Measurements from ENCODE around the gene HS2ST1.
"Not testable (repeated sequence)": the region's sequence is repeated elsewhere in the genome, so short reads cannot be mapped to it uniquely, and the experiment has no call there.

The HS2ST1 gene

DNA sequence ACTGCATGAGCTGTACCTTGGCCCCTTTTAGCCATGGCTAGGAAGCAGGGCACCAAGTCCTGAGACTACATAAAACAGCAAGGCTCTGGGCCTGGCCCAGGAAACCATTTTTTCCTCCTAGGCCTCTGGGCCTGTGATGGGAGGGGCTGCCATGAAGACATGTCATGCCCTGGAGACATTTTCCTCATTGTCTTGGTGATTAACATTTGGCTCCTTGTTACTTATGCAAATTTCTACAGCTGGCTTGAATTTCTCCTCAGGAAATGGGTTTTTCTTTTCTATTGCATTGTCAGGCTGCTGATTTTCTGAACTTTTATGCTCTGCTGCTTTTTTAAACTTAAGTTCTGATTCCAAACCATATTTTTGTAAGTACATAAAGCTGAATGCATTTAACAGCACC, 99.0 kb downstream of the HS2ST1 start:
- DNase-seq (ENCODE audit: low read depth in 3 of 3, low spot score in 1 of 3), result not testable (repeated sequence)

- DNase-seq (ENCODE audit: low read depth in 3 of 3, low spot score in 1 of 3), result no peak
Observed at GRCh38 chr1:87017998-87018672, 103.7 kb downstream of the HS2ST1 start.

- no peak for DNase-seq (ENCODE audit: low read depth in 3 of 3, low spot score in 1 of 3)
Observed at GRCh38 chr1:87023326-87023725, 108.9 kb downstream of the HS2ST1 start.

GRCh38 chr1:87024936-87025540, 110.6 kb downstream of the HS2ST1 start:
- no peak for DNase-seq (ENCODE audit: low read depth in 3 of 3, low spot score in 1 of 3)

DNA sequence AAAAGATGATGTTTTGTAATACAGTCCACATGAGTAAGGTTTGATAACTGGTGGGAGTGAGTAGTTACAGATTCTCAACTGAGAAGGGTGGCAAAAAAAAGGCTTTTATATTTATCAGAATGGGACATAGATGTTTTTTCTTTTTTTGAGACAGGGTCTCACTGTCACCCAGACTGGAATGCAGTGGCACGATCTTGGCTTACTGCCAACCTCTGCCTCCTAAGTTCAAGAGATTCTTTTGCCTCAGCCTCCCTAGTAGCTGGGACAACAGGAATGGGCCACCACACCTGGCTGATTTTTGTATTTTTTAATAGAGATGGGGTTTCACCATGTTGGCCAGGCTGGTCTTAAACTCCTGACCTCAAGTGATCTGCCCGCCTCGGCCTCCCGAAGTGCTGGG, 113.1 kb downstream of the HS2ST1 start:
- not testable (repeated sequence) for DNase-seq (ENCODE audit: low read depth in 3 of 3, low spot score in 1 of 3)

DNA sequence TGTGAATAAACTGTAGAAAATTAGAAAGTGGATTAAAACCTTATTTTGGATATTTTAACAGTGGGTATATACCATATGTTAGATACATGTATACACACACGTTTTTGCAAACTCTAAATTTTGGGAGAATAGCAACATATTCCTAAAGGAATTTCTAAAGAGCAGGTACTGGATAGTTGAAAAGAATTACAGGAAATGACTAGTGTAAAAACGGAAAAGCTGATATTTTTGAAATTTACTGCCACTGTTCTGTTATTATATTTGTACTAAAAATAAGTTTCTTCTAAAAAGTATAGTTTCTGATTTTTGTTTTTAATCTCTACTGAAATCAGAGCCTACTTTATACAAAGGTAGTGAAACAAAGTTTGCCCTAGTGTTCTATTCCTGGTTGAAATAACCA, 114.1 kb downstream of the HS2ST1 start:
- no peak for DNase-seq (ENCODE audit: low read depth in 3 of 3, low spot score in 1 of 3)

DNA sequence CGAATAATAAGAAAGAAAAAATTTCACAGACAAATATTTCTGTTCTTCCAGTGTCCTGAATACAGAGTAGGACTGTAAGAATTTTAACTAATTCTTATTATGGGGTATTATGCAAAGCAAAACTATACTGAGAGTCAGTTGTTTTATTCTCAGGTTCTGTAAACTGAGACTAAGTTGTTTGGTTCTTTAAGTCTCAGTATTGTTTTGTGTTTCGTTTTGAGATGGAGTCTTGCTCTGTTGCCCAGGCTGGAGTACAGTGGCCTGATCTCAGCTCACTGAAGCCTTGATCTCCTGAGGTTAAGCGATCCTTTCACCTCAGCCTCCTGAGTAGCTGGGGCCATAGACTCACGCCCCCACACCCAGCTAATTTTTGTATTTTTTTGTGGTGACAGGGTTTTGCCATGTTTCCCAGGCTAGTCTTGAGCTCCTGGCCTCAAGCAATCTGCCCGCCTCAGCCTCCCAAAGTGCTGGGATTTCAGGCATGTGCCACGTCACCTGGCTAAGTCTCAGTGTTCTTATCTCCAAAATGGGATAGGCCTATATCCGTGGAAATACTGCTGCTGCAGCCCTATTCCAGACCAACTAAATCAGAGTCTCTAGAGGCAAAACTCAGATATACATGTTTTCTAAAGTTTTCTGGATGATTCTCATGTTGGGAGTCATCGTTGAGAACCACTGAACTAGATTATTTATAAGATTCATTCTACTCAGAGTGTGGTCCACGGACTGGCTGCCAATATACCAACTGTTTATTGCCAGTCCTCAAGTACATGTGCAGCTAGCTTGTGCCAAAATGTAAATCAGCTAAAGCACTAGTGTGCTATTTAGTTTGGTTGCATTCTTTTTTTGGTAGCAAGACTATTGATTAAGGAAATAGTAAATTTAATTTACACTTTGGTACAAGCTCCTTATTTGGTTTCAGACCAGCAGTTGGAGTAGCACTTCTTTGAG, 116.6 kb downstream of the HS2ST1 start:
- DNase-seq (ENCODE audit: low read depth in 3 of 3, low spot score in 1 of 3), result no peak

GRCh38 chr1:87034351-87034750, 119.9 kb downstream of the HS2ST1 start:
- DNase-seq (ENCODE audit: low read depth in 3 of 3, low spot score in 1 of 3), result no peak

- DNase-seq (ENCODE audit: low read depth in 3 of 3, low spot score in 1 of 3), result no peak
Observed at GRCh38 chr1:87039096-87039495, 124.7 kb downstream of the HS2ST1 start.

DNA sequence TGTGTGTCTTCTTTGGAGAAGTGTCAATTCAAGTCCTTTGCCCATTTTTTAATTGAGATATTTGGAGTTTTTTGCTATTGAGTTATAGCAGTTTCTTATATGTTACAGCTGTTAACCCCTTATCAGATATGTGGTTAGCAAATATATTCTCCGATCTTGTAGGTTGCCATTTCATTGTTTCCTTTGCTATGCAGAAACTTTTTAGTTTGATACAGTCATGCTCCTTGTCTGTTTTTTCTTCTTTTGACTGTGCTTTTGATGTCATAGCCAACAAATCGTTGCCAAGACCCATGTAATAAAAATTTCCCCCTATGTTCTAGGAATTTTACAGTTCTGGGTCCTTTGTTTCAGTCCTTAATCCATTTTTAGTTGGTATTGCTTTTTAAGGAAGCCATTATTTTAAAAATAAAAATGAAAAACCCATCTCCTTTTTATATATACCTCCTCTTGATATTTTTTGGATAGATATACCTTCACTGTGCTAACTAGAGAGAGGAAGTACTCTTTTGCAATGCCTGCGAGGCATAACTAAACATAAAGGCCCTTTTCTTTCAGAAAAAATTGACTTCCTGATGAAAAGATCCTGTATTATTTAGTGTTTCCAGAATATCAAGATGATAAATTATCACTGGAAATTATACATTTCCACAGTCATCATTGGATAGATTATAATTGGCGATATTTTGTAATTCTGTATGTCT, 127.8 kb downstream of the HS2ST1 start:
- DNase-seq (ENCODE audit: low read depth in 3 of 3, low spot score in 1 of 3), result no peak

- DNase-seq (ENCODE audit: low read depth in 3 of 3, low spot score in 1 of 3), result no peak
Observed at GRCh38 chr1:87044424-87044823, 130.0 kb downstream of the HS2ST1 start.

GRCh38 chr1:87044840-87045239, 130.4 kb downstream of the HS2ST1 start:
- DNase-seq (ENCODE audit: low read depth in 3 of 3, low spot score in 1 of 3), result no peak

DNA sequence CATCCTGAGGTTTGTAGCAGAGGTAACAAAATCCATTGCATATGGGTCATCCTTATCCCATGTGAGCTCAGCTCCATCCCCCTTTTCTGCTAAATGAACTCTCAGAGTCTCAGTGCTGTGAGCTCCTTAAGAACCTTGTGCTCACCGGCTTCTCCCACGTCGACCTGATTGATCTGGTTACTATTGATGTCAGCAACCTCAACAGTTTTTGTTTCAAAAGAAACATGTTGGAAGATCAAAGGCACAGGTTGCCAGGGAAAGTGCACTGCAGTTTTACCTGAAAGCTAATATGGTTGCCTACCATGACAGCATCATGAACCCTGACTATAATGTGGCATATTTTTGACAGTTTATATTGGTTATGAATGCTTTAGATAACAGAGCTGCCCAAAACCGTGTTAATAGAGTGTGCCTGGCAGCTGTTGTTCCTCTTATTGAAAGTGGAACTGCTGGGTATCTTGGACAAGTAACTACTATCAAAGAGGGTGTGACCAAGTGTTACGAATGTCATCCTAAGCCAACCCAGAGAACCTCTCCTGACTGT, 131.4 kb downstream of the HS2ST1 start:
- DNase-seq (ENCODE audit: low read depth in 3 of 3, low spot score in 1 of 3), result no peak

GRCh38 chr1:87046951-87047350, 132.5 kb downstream of the HS2ST1 start:
- no peak for DNase-seq (ENCODE audit: low read depth in 3 of 3, low spot score in 1 of 3)

GRCh38 chr1:87048237-87048636, 133.8 kb downstream of the HS2ST1 start:
- no peak for DNase-seq (ENCODE audit: low read depth in 3 of 3, low spot score in 1 of 3)

GRCh38 chr1:87051965-87052364, 137.5 kb downstream of the HS2ST1 start:
- DNase-seq (ENCODE audit: low read depth in 3 of 3, low spot score in 1 of 3), result no peak

GRCh38 chr1:87052400-87052799, 138.0 kb downstream of the HS2ST1 start:
- DNase-seq (ENCODE audit: low read depth in 3 of 3, low spot score in 1 of 3), result no peak

DNA sequence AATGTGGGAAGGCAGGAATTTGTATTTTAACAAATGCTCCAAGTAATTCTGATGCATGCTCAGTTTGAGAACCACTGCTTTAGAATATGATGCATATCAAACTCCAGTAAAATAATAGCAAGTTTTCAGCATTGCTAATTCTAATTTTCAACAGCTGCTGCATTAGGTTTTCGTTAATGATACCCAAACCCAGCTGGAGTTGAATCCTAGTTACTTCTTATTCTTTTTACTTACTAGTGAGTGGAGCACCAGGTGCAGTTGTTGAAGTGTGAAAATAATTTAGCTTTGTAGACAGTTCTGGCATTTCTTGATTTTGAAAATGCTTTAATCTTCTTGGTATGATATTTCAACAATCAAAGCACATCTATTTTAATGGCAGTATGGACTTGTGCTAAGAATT, 138.5 kb downstream of the HS2ST1 start:
- DNase-seq (ENCODE audit: low read depth in 3 of 3, low spot score in 1 of 3), result no peak

DNA sequence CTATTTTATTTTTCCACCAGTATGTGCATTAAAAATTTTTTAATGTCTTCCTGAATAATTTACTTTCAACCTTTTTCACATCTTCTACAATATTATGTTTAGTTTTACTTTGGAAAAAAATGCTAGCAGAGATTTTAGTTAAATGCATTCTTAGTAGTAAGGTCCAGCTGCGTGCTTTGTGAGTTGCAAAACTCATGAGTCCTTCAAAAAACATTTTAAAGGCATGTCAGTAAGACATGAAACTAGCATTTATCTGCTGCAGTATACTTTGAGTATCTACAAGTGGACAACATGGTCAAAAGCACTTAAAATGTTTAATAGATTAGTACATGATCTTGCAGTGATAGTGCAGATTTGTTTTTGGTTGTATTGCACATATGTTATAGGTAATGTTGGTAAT, 139.0 kb downstream of the HS2ST1 start:
- DNase-seq (ENCODE audit: low read depth in 3 of 3, low spot score in 1 of 3), result no peak

DNA sequence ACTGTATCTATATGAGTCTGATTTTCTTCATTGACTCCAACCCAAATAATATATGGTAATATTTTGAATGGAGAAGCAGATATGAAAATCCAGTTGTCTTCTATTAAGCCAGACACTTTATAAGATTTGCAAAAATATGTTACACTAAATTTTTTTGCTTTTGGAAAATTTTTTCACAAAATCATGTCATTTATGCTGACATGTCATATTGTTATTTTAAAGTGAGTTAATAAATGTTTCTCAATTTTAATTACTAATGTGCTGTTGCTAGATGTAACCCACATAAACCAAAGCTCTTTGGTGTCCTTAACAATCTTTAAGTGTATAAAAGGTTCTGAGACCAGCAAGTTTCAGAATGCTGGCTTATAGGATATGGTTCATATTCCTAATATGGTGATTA, 142.5 kb downstream of the HS2ST1 start:
- no peak for DNase-seq (ENCODE audit: low read depth in 3 of 3, low spot score in 1 of 3)

GRCh38 chr1:87058343-87058649, 143.9 kb downstream of the HS2ST1 start:
- DNase-seq (ENCODE audit: low read depth in 3 of 3, low spot score in 1 of 3), result no peak
